ENCODE data around the gene ANKRD65.
A peak's percentile ranks its signal among the peaks of the same experiment; 100 is the strongest.
"Not testable (repeated sequence)": the region's sequence is repeated elsewhere in the genome, so short reads cannot be mapped to it uniquely, and the experiment has no call there.

ANKRD65 gene

DNA sequence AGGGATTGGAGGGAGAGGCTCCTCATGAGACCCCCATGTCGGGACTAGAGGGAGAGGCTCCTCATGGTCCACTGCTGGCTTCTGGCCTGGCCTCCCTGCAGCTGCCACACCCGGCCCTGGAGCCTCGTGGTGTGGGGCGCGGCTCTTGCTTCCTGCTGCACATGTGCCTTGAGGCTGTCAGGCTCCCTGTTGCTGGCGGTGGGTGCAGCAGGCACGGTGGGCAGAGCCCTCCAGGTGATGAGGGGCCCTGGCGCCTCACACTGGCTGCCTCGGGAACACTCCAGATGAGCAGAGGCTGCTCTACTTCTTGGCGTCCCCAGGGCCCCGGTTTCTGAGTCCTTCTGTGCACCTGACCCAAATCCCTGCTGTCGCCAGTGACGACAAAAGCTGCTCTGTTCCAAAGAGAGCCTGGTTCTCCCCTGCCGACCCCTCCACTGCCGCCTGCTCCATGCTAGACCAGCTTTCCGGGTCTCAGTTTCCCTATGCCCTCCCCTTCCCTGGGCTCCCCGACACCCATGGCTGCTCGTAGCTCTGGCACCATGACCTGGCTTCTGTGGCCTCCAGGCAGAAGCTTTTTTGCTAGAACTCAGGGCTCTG is 40.7 kb upstream of the ANKRD65 start:
- Histone ChIP-seq H3K4me3 (ENCODE audit: insufficient read depth in 1 of 2, low read depth in 1 of 2, low read length in 2 of 2) (no peak overlapping the region), H3K18ac (ENCODE audit: low read depth in 1 of 2, low read length in 2 of 2) (no peak overlapping the region), H2BK5ac (ENCODE audit: low read depth, low read length, poor library complexity, severe bottlenecking) (no peak overlapping the region), H3K4me1 (ENCODE audit: control insufficient read depth, insufficient read depth, low read depth, low read length) (peaks cover 1% of the 10 kb centered on the region), H3K27ac (ENCODE audit: low read length, poor library complexity, severe bottlenecking) (no peak overlapping the region), H3K9me3 (ENCODE audit: control insufficient read depth, low read length) (peaks cover 4% of the 10 kb centered on the region), H3K14ac (ENCODE audit: low read length in 2 of 2) (no peak overlapping the region), H3K23ac (ENCODE audit: low read length in 2 of 2) (no peak overlapping the region), H2BK15ac (ENCODE audit: low read depth, poor library complexity, severe bottlenecking) (no peak overlapping the region), H2AK5ac (ENCODE audit: low read length, severe bottlenecking) (no peak overlapping the region), H3K9ac (ENCODE audit: low read length) (no peak overlapping the region), H3K79me1 (replicated peaks; ENCODE audit: low read length, poor library complexity, severe bottlenecking) (no peaks in the 10 kb centered on the region), H4K8ac (ENCODE audit: low read length) (peak overlapping the region; percentile 23), H3K4me2 (ENCODE audit: low read length, poor library complexity, severe bottlenecking) (no peak overlapping the region), H2BK12ac (ENCODE audit: low read length in 2 of 2) (no peak overlapping the region), H4K91ac (ENCODE audit: low read length) (no peak overlapping the region), H3K36me3 (ENCODE audit: control insufficient read depth in 1 of 2, insufficient read depth in 2 of 2, low read depth in 1 of 2, low read length in 2 of 2) (peaks cover 0 to 5% of the 10 kb centered on the region in 2 experiments), H3K27me3 (ENCODE audit: control insufficient read depth in 1 of 2, insufficient read depth in 1 of 2, low read length in 2 of 2) (no peaks in the 10 kb centered on the region), H3K4ac (ENCODE audit: low read depth in 1 of 2, low read length in 2 of 2) (no peak overlapping the region), H2BK120ac (ENCODE audit: low read depth, low read length) (no peak overlapping the region), H2AFZ (ENCODE audit: low read depth, low read length) (no peak overlapping the region)
- DNase-seq = no peak
- 82% methylated on average over 16 of the region's 18 CpGs for WGBS

DNA sequence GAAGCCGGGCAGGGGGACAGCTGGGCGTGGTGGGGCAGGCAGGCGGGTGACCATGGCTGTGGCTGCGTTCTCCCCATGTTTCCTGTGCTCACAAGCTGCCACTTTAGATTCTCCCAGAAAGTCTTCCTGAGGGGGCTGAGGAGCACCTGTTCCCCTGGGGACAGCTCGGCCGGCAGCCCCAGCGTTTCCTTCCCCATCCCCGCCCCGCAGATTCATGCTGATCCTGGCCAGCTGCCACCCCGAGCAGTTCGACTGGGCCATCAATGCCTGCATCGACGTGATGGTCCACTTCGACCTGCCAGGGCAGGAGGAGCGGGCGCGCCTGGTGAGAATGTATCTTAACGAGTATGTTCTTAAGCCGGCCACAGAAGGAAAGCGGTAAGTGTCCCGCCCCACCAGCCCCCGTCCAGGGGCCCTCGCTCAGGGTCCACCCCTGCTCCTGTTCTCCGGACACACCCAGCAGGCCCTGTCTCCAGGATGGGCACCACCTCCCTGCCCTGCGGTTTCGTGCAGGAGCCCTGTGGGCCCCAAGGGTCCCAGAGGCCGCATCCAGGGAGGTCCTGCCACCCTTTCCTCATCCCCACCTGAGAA is 39.6 kb upstream of the ANKRD65 start:
- H4K91ac ChIP-seq (ENCODE audit: low read length) = peak overlapping the region; percentile 39
- H4K8ac ChIP-seq (ENCODE audit: low read length) = no peak overlapping the region
- no peak overlapping the region for H2BK15ac ChIP-seq (ENCODE audit: low read depth, poor library complexity, severe bottlenecking)
- no peak overlapping the region for H3K4me3 ChIP-seq (ENCODE audit: insufficient read depth in 1 of 2, low read depth in 1 of 2, low read length in 2 of 2)
- H3K79me1 ChIP-seq (replicated peaks; ENCODE audit: low read length, poor library complexity, severe bottlenecking) = no peaks in the 10 kb centered on the region
- no peak overlapping the region for H2AK5ac ChIP-seq (ENCODE audit: low read length, severe bottlenecking)
- H3K14ac ChIP-seq (ENCODE audit: low read length in 2 of 2) = no peak overlapping the region
- H3K9me3 ChIP-seq (ENCODE audit: control insufficient read depth, low read length) = peaks cover 4% of the 10 kb centered on the region
- H2AFZ ChIP-seq (ENCODE audit: low read depth, low read length) = no peak overlapping the region
- no peak overlapping the region for H3K4ac ChIP-seq (ENCODE audit: low read depth in 1 of 2, low read length in 2 of 2)
- H3K9ac ChIP-seq (ENCODE audit: low read length) = no peak overlapping the region
- H2BK12ac ChIP-seq (ENCODE audit: low read length in 2 of 2) = no peak overlapping the region
- H3K4me1 ChIP-seq (ENCODE audit: control insufficient read depth, insufficient read depth, low read depth, low read length) = peaks cover 2% of the 10 kb centered on the region
- peaks cover 0 to under 1% of the 10 kb centered on the region in 2 experiments for H3K27me3 ChIP-seq (ENCODE audit: control insufficient read depth in 1 of 2, insufficient read depth in 1 of 2, low read length in 2 of 2)
- H3K27ac ChIP-seq (ENCODE audit: low read length, poor library complexity, severe bottlenecking) = no peak overlapping the region
- peaks cover 0 to 5% of the 10 kb centered on the region in 2 experiments for H3K36me3 ChIP-seq (ENCODE audit: control insufficient read depth in 1 of 2, insufficient read depth in 2 of 2, low read depth in 1 of 2, low read length in 2 of 2)
- WGBS = 89% methylated on average over 27 of the region's 27 CpGs
- DNase-seq = no peak
- H3K4me2 ChIP-seq (ENCODE audit: low read length, poor library complexity, severe bottlenecking) = no peak overlapping the region
- H3K23ac ChIP-seq (ENCODE audit: low read length in 2 of 2) = no peak overlapping the region
- no peak overlapping the region for H2BK120ac ChIP-seq (ENCODE audit: low read depth, low read length)
- H3K18ac ChIP-seq (ENCODE audit: low read depth in 1 of 2, low read length in 2 of 2) = no peak overlapping the region
- H2BK5ac ChIP-seq (ENCODE audit: low read depth, low read length, poor library complexity, severe bottlenecking) = no peak overlapping the region

DNA sequence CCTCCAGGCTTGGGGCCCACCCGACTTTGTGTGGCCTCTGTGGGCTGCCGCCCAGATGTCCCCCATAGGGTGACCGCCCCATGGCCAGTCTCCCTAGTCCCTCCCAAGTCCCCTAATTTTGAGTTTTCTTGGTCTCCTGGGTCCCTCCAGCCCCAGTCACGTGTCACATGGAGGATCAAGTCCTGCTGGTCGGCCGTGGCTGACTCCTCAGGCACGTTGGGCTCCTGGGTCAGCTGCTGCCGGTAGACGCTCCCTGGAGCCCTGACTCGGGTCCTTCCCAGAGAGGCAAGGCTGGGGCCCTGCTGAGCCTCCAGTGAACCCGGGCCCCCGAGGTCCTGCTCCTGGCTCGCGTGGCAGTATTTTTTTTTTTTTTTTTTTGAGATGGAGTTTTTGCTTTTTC is 38.6 kb upstream of the ANKRD65 start:
- H2BK15ac ChIP-seq (ENCODE audit: low read depth, poor library complexity, severe bottlenecking); H3K4ac ChIP-seq (ENCODE audit: low read depth in 1 of 2, low read length in 2 of 2); H4K91ac ChIP-seq (ENCODE audit: low read length); H2BK120ac ChIP-seq (ENCODE audit: low read depth, low read length); H4K8ac ChIP-seq (ENCODE audit: low read length); H3K9me3 ChIP-seq (ENCODE audit: control insufficient read depth, low read length); H3K14ac ChIP-seq (ENCODE audit: low read length in 2 of 2); H3K36me3 ChIP-seq (ENCODE audit: control insufficient read depth in 1 of 2, insufficient read depth in 2 of 2, low read depth in 1 of 2, low read length in 2 of 2); H2AK5ac ChIP-seq (ENCODE audit: low read length, severe bottlenecking); H3K9ac ChIP-seq (ENCODE audit: low read length); H3K27ac ChIP-seq (ENCODE audit: low read length, poor library complexity, severe bottlenecking); H3K4me3 ChIP-seq (ENCODE audit: insufficient read depth in 1 of 2, low read depth in 1 of 2, low read length in 2 of 2); H3K23ac ChIP-seq (ENCODE audit: low read length in 2 of 2); H2AFZ ChIP-seq (ENCODE audit: low read depth, low read length); H3K27me3 ChIP-seq (ENCODE audit: control insufficient read depth in 1 of 2, insufficient read depth in 1 of 2, low read length in 2 of 2); H3K79me1 ChIP-seq (replicated peaks; ENCODE audit: low read length, poor library complexity, severe bottlenecking); H3K4me1 ChIP-seq (ENCODE audit: control insufficient read depth, insufficient read depth, low read depth, low read length); H3K18ac ChIP-seq (ENCODE audit: low read depth in 1 of 2, low read length in 2 of 2); H2BK5ac ChIP-seq (ENCODE audit: low read depth, low read length, poor library complexity, severe bottlenecking); H3K4me2 ChIP-seq (ENCODE audit: low read length, poor library complexity, severe bottlenecking); H2BK12ac ChIP-seq (ENCODE audit: low read length in 2 of 2); DNase-seq: not testable (repeated sequence)
- 91% methylated on average over 10 of the region's 14 CpGs for WGBS

DNA sequence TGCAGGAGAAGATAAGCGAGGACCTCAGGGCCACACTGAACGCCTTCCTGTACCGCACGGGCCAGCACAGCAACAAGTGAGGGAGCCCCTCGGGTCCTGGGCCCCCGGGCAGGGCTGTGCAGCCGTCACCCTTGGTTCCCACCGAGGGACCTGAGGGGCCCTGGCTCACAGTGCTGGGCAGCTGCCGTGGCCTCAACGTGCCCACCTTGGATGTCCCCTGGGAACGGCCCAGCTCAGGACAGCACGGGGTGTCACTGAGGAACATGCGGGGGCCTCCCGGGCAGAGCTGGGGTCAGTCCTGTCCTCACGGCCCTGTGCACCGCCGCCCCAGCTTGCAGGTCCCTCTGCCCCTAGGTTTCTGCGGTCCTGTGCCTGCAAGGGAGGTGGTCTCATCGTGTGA is 38.1 kb upstream of the ANKRD65 start:
- not testable (repeated sequence) for H4K8ac ChIP-seq (ENCODE audit: low read length); H2BK15ac ChIP-seq (ENCODE audit: low read depth, poor library complexity, severe bottlenecking); H3K36me3 ChIP-seq (ENCODE audit: control insufficient read depth in 1 of 2, insufficient read depth in 2 of 2, low read depth in 1 of 2, low read length in 2 of 2); DNase-seq; H2AFZ ChIP-seq (ENCODE audit: low read depth, low read length); H3K27me3 ChIP-seq (ENCODE audit: control insufficient read depth in 1 of 2, insufficient read depth in 1 of 2, low read length in 2 of 2); H2AK5ac ChIP-seq (ENCODE audit: low read length, severe bottlenecking); H3K4me3 ChIP-seq (ENCODE audit: insufficient read depth in 1 of 2, low read depth in 1 of 2, low read length in 2 of 2); H3K23ac ChIP-seq (ENCODE audit: low read length in 2 of 2); H3K27ac ChIP-seq (ENCODE audit: low read length, poor library complexity, severe bottlenecking); H3K79me1 ChIP-seq (replicated peaks; ENCODE audit: low read length, poor library complexity, severe bottlenecking); H2BK12ac ChIP-seq (ENCODE audit: low read length in 2 of 2); H2BK120ac ChIP-seq (ENCODE audit: low read depth, low read length); H3K9ac ChIP-seq (ENCODE audit: low read length); H3K14ac ChIP-seq (ENCODE audit: low read length in 2 of 2); H3K18ac ChIP-seq (ENCODE audit: low read depth in 1 of 2, low read length in 2 of 2); H2BK5ac ChIP-seq (ENCODE audit: low read depth, low read length, poor library complexity, severe bottlenecking); H3K4me2 ChIP-seq (ENCODE audit: low read length, poor library complexity, severe bottlenecking); H3K4ac ChIP-seq (ENCODE audit: low read depth in 1 of 2, low read length in 2 of 2); H3K4me1 ChIP-seq (ENCODE audit: control insufficient read depth, insufficient read depth, low read depth, low read length); H4K91ac ChIP-seq (ENCODE audit: low read length); H3K9me3 ChIP-seq (ENCODE audit: control insufficient read depth, low read length)
- WGBS = 93% methylated on average over 6 of the region's 19 CpGs

Measured in mesenchymal stem cell (in vitro differentiated cells and primary cell).